Measurements from ENCODE around the gene COMMD3. TPM values are rescaled to one million over a fixed set of nuclear protein-coding genes. Genes with fewer than 3 reads are reported as not detected.

Gene COMMD3
- total and polyA plus RNA-seq, 2 of the 4 experiments (the other 2 are of a cell fraction) = 30.8 to 44.8 TPM

DNA sequence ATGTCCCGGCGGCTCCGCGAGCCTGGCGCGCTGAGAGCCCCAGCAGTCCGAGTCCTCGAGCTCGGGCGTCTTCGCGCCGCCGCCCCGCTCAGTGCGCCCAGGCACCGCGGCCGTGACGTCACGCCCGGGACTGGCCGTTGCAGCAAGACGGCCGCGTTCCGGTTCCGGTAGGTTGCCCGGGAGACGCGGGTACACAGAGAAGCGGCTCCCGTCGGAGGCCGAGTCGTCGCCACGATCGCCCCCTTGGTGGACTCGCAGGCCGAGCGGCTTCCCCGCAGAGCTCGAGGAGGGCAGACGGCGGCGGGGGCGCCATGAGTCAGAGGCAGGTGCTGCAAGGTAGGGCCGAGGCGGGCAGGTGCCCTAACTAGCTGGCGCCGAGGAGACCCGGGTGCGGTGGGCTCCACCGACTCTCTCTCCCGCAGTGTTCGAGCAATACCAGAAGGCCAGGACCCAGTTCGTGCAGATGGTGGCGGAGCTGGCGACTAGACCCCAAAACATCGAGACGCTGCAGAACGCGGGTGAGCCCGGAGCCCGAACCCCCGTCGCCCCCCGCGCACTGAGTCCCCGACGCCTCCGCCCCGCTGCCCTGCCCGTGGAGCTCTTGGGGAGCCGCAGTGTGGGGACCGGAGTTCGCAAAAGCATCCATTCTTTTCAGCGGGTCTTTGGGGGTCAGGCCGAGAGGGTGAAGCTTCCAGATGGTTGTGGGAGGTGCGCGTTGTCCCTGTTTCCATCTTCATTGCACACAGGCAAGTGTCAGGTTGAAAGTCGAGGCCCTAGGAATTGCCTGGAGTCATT, 29.3 kb downstream of the COMMD3 start, which contains the start of gene SPAG6:
Gene SPAG6, plus strand, starts transcription at position 196 of the 795 bp plus-strand sequence. Its CDS starts 116 bp downstream, at position 312.
- Histone ChIP-seq H3K18ac (ENCODE audit: low read depth, low read length) (no peak within 1 kb of the TSS), H2BK5ac (ENCODE audit: low read depth, low read length, poor library complexity, severe bottlenecking) (no peak within 1 kb of the TSS), H3K4me1 (ENCODE audit: control insufficient read depth, insufficient read depth, low read length) (no peaks in the 10 kb centered on the region), H2BK15ac (ENCODE audit: low read depth, low read length) (no peak within 1 kb of the TSS), H4K5ac (ENCODE audit: low read depth, low read length) (no peak within 1 kb of the TSS), H4K20me1 (ENCODE audit: insufficient read depth, low read length) (no peaks in the 10 kb centered on the region), H3K36me3 (ENCODE audit: control insufficient read depth, insufficient read depth, low read length) (no peaks in the 10 kb centered on the region), H3K9me1 (ENCODE audit: insufficient read depth, low read length) (no peaks in the 10 kb centered on the region), H2AFZ (replicated peaks; ENCODE audit: low read length, poor library complexity) (peak within 1 kb of the TSS; percentile 75), H3K9me3 (ENCODE audit: control insufficient read depth, insufficient read depth, low read length) (peaks cover 14% of the 10 kb centered on the region), H2AK9ac (replicated peaks; ENCODE audit: low read depth, low read length, poor library complexity) (no peak within 1 kb of the TSS), H3K27me3 (ENCODE audit: control insufficient read depth, insufficient read depth, low read length) (peaks cover 52% of the 10 kb centered on the region), H3K4me2 (ENCODE audit: low read depth, low read length) (no peak within 1 kb of the TSS), H3K9ac (ENCODE audit: low read depth, low read length) (no peak within 1 kb of the TSS), H2AK5ac (ENCODE audit: low read depth, low read length) (no peak within 1 kb of the TSS), H3K14ac (replicated peaks; ENCODE audit: low read depth, low read length) (no peak within 1 kb of the TSS), H3K23ac (ENCODE audit: low read depth, low read length) (no peak within 1 kb of the TSS), H2BK120ac (ENCODE audit: low read depth, low read length) (no peak within 1 kb of the TSS), H4K91ac (ENCODE audit: insufficient read depth, low read depth, low read length) (no peak within 1 kb of the TSS), H2BK20ac (ENCODE audit: low read depth, low read length) (no peak within 1 kb of the TSS), H4K8ac (ENCODE audit: low read depth in 2 of 2, low read length in 2 of 2) (no peak within 1 kb of the TSS), H3K79me1 (ENCODE audit: low read depth in 1 of 2, low read length in 2 of 2) (no peaks in the 10 kb centered on the region), H3K56ac (ENCODE audit: extremely low read depth, insufficient read depth, low read length) (no peak within 1 kb of the TSS), H3K4ac (ENCODE audit: low read depth, low read length) (no peak within 1 kb of the TSS), H3K27ac (ENCODE audit: insufficient read depth, low read length) (no peak within 1 kb of the TSS), H3K4me3 (ENCODE audit: insufficient read depth, low read depth, low read length) (no peak within 1 kb of the TSS)
- dilution Hi-C loops (cut with HindIII; ENCODE audit: low sequenced_read_pairs, unreplicated experiment) (no loop called here), in situ Hi-C loops (cut with MboI; ENCODE audit: low sequenced_read_pairs) (no loop called here), intact Hi-C loops (cut with micrococcal nuclease) (no loop called here)
- DNase-seq (no peak), ATAC-seq (ENCODE audit: low read depth) (no peak)
- BruUV-seq (replicated peaks) = no TSS peak
- ChIA-PET CTCF (no interaction called here), POLR2A (ENCODE audit: unreplicated experiment) (no interaction called here)
- WGBS, 2 experiments (ENCODE audit: extremely low coverage in 2 of 2, insufficient read length in 1 of 2) = 8% methylated on average over 42 of the region's 83 CpGs; no CpG with 5 or more reads in 1 of the 2 experiments
- TF ChIP-seq CHD1 (IDR thresholded peaks at IDR 0.05; ENCODE audit: low read depth, low read length) (no peak), POLR2A (IDR thresholded peaks at IDR 0.05; ENCODE audit: low read depth, low read length) (no peak), MXI1 (IDR thresholded peaks at IDR 0.05; ENCODE audit: borderline replicate concordance, low read depth, low read length) (no peak), CEBPB (IDR thresholded peaks at IDR 0.05; ENCODE audit: low read depth, low read length) (no peak), BHLHE40 (IDR thresholded peaks at IDR 0.05; ENCODE audit: low read depth, low read length) (no peak)
